Activated CD8-positive, alpha-beta memory T cell treated with anti-CD3 and anti-CD28 coated beads, Interleukin-2, amount 50 U/mL, for 24 hours (primary cell): ENCODE data around the gene UNCX.
"Not testable (repeated sequence)": the region's sequence is repeated elsewhere in the genome, so short reads cannot be mapped to it uniquely, and the experiment has no call there.

ENCODE experiments used
- DNase-seq: peaks from one replicate; pipeline ENCODE4 v3.0.0-alpha.2; 2020; ENCODE audit errors: extremely low read depth

The UNCX gene

GRCh38 chr7:1257863-1258262 is 25.2 kb downstream of the UNCX start:
- no peak for DNase-seq

GRCh38 chr7:1259621-1260243 is 27.1 kb downstream of the UNCX start:
- no peak for DNase-seq

GRCh38 chr7:1260244-1260635 is 27.6 kb downstream of the UNCX start:
- DNase-seq: no peak

GRCh38 chr7:1261036-1261435 is 28.4 kb downstream of the UNCX start:
- not testable (repeated sequence) for DNase-seq

GRCh38 chr7:1262441-1262840 is 29.8 kb downstream of the UNCX start:
- no peak for DNase-seq

GRCh38 chr7:1263391-1263951 is 30.8 kb downstream of the UNCX start:
- no peak for DNase-seq

- no peak for DNase-seq
Measured at GRCh38 chr7:1264345-1265280, 31.9 kb downstream of the UNCX start.

- DNase-seq: no peak
Measured at GRCh38 chr7:1267016-1267900, 34.6 kb downstream of the UNCX start.

GRCh38 chr7:1268076-1268815 is 35.6 kb downstream of the UNCX start:
- no peak for DNase-seq

GRCh38 chr7:1268866-1269265 is 36.2 kb downstream of the UNCX start:
- DNase-seq: no peak

- DNase-seq: no peak
Measured at GRCh38 chr7:1269336-1269890, 36.7 kb downstream of the UNCX start.

GRCh38 chr7:1270181-1270580 is 37.5 kb downstream of the UNCX start:
- no peak for DNase-seq

GRCh38 chr7:1271046-1271445 is 38.4 kb downstream of the UNCX start:
- no peak for DNase-seq

GRCh38 chr7:1271656-1272055 is 39.0 kb downstream of the UNCX start:
- DNase-seq: no peak

- not testable (repeated sequence) for DNase-seq
Measured at GRCh38 chr7:1272136-1272535, 39.5 kb downstream of the UNCX start.

- DNase-seq: no peak
Measured at GRCh38 chr7:1274121-1274875, 41.6 kb downstream of the UNCX start.

- no peak for DNase-seq
Measured at GRCh38 chr7:1274876-1275375, 42.3 kb downstream of the UNCX start.

- DNase-seq: no peak
Measured at GRCh38 chr7:1275451-1276381, 43.0 kb downstream of the UNCX start.
